PC-9 (cell line): ENCODE measurements around the gene EIF3I. TPM values are rescaled to one million over a fixed set of nuclear protein-coding genes. Genes with fewer than 3 reads are reported as not detected.

Experiments used
- Bru-seq: library from RNA; stranded (reverse); fragments of 400-500 nt; gene quantifications from one replicate; lab custom pipeline; 2021; lab: Mats Ljungman, UMichigan
- BruChase-seq, 2 experiments: library from RNA; stranded (reverse); fragments of 400-500 nt; gene quantifications; one replicate each; lab custom pipeline; 2021; lab: Mats Ljungman, UMichigan
- BruUV-seq: library from RNA; stranded (reverse); fragments of 400-500 nt; replicated peaks from 2 replicates; lab custom pipeline; 2021; lab: Mats Ljungman, UMichigan
- CTCF ChIA-PET: fragments of 300-600 bp; sonication (Branson Sonifier 250); formaldehyde crosslinking; loops from one replicate; lab custom pipeline; 2022; ENCODE audit warnings: antibody characterized with exemption; lab: Charles Lee
- POLR2A ChIA-PET: fragments of 300-600 bp; sonication (Branson Sonifier 250); formaldehyde crosslinking; loops from one replicate; lab custom pipeline; 2022; ENCODE audit warnings: antibody characterized with exemption; ENCODE audit not compliant: unreplicated experiment; lab: Charles Lee
- DNase-seq, 2 experiments: peaks; one replicate each; pipeline versions ENCODE4 v3.0.0 to v3.0.0-alpha.2; 2015 to 2022; ENCODE audit warnings: mixed read lengths in 1 of 2
- H2AFZ ChIP-seq: fragments of 200-600 bp; sonication (generic); 2 replicates; pipeline ENCODE4 v1.8.1; 2017; ENCODE audit warnings: antibody characterized with exemption
- H3F3A ChIP-seq: fragments of 200-600 bp; sonication (generic); 2 replicates; pipeline ENCODE4 v1.8.1; 2017; ENCODE audit warnings: antibody characterized with exemption, mild to moderate bottlenecking, low read depth; ENCODE audit not compliant: insufficient read depth
- H3K27ac ChIP-seq: fragments of 200-600 bp; sonication (generic); 2 replicates; pipeline ENCODE4 v1.6.1; 2016; ENCODE audit warnings: mixed run types
- H3K27me3 ChIP-seq: fragments of 200-600 bp; sonication (generic); 2 replicates; pipeline ENCODE4 v1.6.1; 2016; ENCODE audit warnings: low read depth, mixed run types; ENCODE audit not compliant: insufficient read depth
- H3K36me3 ChIP-seq: fragments of 200-600 bp; sonication (generic); 2 replicates; pipeline ENCODE4 v1.6.1; 2016; ENCODE audit warnings: low read depth, mixed run types
- H3K4me1 ChIP-seq: fragments of 200-600 bp; sonication (generic); replicated peaks from 2 replicates; pipeline ENCODE4 v1.6.1; 2016; ENCODE audit warnings: mixed run types; ENCODE audit not compliant: insufficient read depth
- H3K4me2 ChIP-seq: fragments of 200-600 bp; sonication (generic); 2 replicates; pipeline ENCODE4 v1.6.1; 2017; ENCODE audit warnings: mixed run types
- H3K4me3 ChIP-seq: fragments of 200-600 bp; sonication (generic); 2 replicates; pipeline ENCODE4 v1.6.1; 2016; ENCODE audit warnings: mixed run types
- H3K79me2 ChIP-seq: fragments of 200-600 bp; sonication (generic); 2 replicates; pipeline ENCODE4 v1.6.1; 2017; ENCODE audit warnings: low read depth, mixed run types
- H3K9me2 ChIP-seq: fragments of 200-600 bp; sonication (generic); 2 replicates; pipeline ENCODE4 v1.8.1; 2017; ENCODE audit warnings: mild to moderate bottlenecking; ENCODE audit not compliant: insufficient read depth
- H3K9me3 ChIP-seq: fragments of 200-600 bp; sonication (generic); 2 replicates; pipeline ENCODE4 v1.8.1; 2016; ENCODE audit warnings: low read depth; ENCODE audit not compliant: insufficient read depth
- H4K20me1 ChIP-seq: fragments of 200-600 bp; sonication (generic); 2 replicates; pipeline ENCODE4 v1.8.1; 2017; ENCODE audit not compliant: insufficient read depth
- EZH2 ChIP-seq: fragments of 200-600 bp; sonication (generic); IDR thresholded peaks from 2 replicates; pipeline ENCODE4 v1.8.0; 2017; ENCODE audit warnings: antibody characterized with exemption, low read depth
- intact Hi-C: fragments of 100-400 bp; cut with micrococcal nuclease; formaldehyde crosslinking; loops from one replicate; pipeline ENCODE4 v1.10.0; 2022; ENCODE audit not compliant: unreplicated experiment
- long read RNA-seq: library from polyadenylated mRNA; stranded (forward); transcript quantifications from one replicate; pipeline ENCODE4 v2.0.0, GENCODE V29; 2022
- total RNA-seq: library from RNA; stranded (reverse); gene quantifications from 2 replicates; pipeline ENCODE4 v1.2.3, GENCODE V29; 2021
- TF ChIP-seq, protein P1 (sequence below): fragments of 200-600 bp; sonication (generic); conservative IDR thresholded peaks from 2 replicates; pipeline ENCODE4 v1.6.1; 2017; ENCODE audit warnings: mixed run types, antibody characterized with exemption, mild to moderate bottlenecking, moderate library complexity

The EIF3I gene
- total RNA-seq (199 and 229 TPM in 2 replicates), Bru-seq, nascent RNA (percentile 92 among the genes with signal in this experiment), BruChase-seq, experiment 1, labeled RNA remaining after a 2-hour chase (percentile 91 among the genes with signal in this experiment), BruChase-seq, experiment 2, labeled RNA remaining after a 6-hour chase (percentile 96 among the genes with signal in this experiment)
- long read RNA-seq, transcript EIF3I-202 (11 exons, 1,458 nt) = major isoform, 414 of 499 reads
- long read RNA-seq, partial matches to known transcripts = 70 of 499 reads
- long read RNA-seq, other reads (novel, unspliced or antisense) = 15 of 499 reads

DNA sequence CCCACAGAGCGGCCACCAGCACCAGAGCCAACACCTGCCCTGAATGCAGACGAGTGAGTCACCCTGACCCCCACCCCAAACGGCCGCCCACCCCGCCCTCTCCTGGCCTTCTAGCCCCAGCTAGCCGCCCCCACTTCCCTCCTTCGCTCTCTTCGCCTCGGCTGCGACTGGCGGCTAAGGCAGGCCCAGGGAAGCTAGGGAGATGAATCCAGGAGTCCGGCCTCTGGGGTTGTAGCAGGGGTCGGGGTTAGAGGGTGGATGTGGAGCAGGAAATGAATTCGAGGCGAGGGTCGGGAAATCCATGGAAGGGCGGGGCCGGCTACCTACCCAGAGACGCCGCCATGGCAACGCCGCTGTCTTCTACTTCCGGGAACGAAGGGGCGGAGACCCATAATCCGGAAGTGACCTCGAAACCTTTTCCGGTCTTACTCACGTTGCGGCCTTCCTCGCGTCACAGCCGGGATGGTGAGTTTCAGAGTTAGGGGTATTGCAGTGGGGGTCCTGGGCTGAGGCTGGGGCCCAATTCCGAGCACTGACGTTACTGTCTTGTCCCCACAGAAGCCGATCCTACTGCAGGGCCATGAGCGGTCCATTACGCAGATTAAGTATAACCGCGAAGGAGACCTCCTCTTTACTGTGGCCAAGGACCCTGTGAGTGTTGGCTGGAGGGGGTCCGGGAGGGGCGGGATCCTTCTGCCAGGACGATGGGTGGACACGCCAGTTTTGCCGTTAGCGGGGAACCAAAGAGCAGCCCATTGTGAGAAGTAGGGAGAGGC, at the start of gene EIF3I, which contains the start of gene TMEM234:
Gene EIF3I, plus strand, starts transcription at position 428 of the 776 bp plus-strand sequence. Its CDS starts 35 bp downstream, at position 463.
Gene TMEM234, minus strand, starts transcription at position 374 of the 776 bp plus-strand sequence. Its CDS starts 31 bp downstream, at position 343.
- peaks cover 25% of the 10 kb centered on the region for H3K4me1 ChIP-seq
- H3K9me2 ChIP-seq = no peaks in the 10 kb centered on the region
- H3K27me3 ChIP-seq = no peaks in the 10 kb centered on the region
- H3K4me3 ChIP-seq = peak within 1 kb of the TSS; percentile 85
- peaks cover 21% of the 10 kb centered on the region; the same call in 1 of the 2 replicates for H3F3A ChIP-seq
- H3K9me3 ChIP-seq = no peaks in the 10 kb centered on the region
- no TSS peak for BruUV-seq
- no peaks in the 10 kb centered on the region; the same call in 1 of the 2 replicates for H4K20me1 ChIP-seq
- intact Hi-C loops = loop anchor here (10.0 kb wide), 1 partner anchor 173 kb away; the partner anchor contains the start of gene BSDC1
- H3K27ac ChIP-seq = peak within 1 kb of the TSS; percentile 59
- CTCF ChIA-PET = no interaction called here
- POLR2A ChIA-PET = interaction anchor here (0.5 kb wide), 1 partner anchor 93 kb away, joined by 6 read pairs; no protein-coding TSS in a partner anchor
- peak; percentile 87 to 88 for DNase-seq
- H2AFZ ChIP-seq = peak within 1 kb of the TSS; percentile 81
- peak within 1 kb of the TSS; percentile 99 for H3K4me2 ChIP-seq
- H3K36me3 ChIP-seq = peaks cover 29% of the 10 kb centered on the region
- peaks cover 46% of the 10 kb centered on the region for H3K79me2 ChIP-seq
- TF ChIP-seq, protein P1, sequence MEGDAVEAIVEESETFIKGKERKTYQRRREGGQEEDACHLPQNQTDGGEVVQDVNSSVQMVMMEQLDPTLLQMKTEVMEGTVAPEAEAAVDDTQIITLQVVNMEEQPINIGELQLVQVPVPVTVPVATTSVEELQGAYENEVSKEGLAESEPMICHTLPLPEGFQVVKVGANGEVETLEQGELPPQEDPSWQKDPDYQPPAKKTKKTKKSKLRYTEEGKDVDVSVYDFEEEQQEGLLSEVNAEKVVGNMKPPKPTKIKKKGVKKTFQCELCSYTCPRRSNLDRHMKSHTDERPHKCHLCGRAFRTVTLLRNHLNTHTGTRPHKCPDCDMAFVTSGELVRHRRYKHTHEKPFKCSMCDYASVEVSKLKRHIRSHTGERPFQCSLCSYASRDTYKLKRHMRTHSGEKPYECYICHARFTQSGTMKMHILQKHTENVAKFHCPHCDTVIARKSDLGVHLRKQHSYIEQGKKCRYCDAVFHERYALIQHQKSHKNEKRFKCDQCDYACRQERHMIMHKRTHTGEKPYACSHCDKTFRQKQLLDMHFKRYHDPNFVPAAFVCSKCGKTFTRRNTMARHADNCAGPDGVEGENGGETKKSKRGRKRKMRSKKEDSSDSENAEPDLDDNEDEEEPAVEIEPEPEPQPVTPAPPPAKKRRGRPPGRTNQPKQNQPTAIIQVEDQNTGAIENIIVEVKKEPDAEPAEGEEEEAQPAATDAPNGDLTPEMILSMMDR = no peak
- no peak for TF ChIP-seq EZH2

DNA sequence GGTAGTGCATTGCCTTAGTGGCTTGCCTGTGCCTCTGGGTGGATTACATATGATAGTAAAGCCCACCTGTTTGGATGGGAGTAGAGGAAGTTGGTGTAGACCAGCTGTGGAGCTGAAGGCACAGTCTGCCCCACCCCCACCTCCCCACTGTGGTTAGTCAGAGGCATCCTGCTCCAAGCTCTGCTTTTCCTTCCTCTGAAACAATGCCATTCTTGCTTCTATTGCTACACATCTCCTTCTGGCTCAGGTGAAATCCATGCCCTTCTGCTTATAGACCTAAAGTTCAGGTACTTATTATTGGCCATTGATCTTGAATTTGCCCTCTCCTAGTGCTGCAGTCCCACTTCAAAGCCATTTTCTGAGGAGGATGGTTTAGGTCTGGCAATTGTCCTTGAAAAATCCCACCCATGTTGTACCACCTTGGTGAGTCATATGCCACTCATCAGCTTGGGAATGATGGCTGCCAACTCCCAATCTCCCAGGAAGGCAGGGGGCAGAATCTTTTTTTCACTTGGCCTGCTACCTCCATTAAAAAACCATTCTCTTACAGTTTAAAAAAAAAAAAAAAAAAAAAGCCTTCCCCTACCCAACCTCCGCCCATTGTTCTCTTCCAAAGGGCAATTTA, 49.5 kb upstream of the EIF3I start:
- no peak for DNase-seq
- Histone ChIP-seq H3F3A (peaks cover 17% of the 10 kb centered on the region; the same call in 1 of the 2 replicates), H3K4me2 (no peak overlapping the region), H3K36me3 (peaks cover 25% of the 10 kb centered on the region; the same call in 1 of the 2 replicates), H3K79me2 (no peaks in the 10 kb centered on the region), H4K20me1 (no peaks in the 10 kb centered on the region), H3K27me3 (no peaks in the 10 kb centered on the region), H3K4me3 (no peak overlapping the region), H2AFZ (no peak overlapping the region), H3K27ac (no peak overlapping the region), H3K9me2 (no peaks in the 10 kb centered on the region), H3K4me1 (0 out of 2 replicates have a peak, but pooled peaks cover 8% of the 10 kb centered on the region), H3K9me3 (no peaks in the 10 kb centered on the region)
- TF ChIP-seq, protein P1 = no peak
- no peak for TF ChIP-seq EZH2
- BruUV-seq = no TSS peak
- intact Hi-C loops = loop anchor here (10.0 kb wide), 1 partner anchor 98 kb away; the partner anchor contains the start of gene TMEM39B
- ChIA-PET POLR2A (interaction anchor here (0.7 to 1.1 kb wide), 2 partner anchors 9 to 106 kb away, joined by 3 read pairs; no protein-coding TSS in a partner anchor), CTCF (no interaction called here)
